Lower leg skin (tissue), 3 donors: ENCODE results near the gene SNX30.

ENCODE experiments used
- POLR2A ChIP-seq, 2 donors: fragments of 450-650 bp; IDR thresholded peaks; one replicate each; pipeline ENCODE4 v1.6.1; 2016 to 2017; ENCODE audit warnings: antibody characterized with exemption in 2 of 2, mild to moderate bottlenecking in 1 of 2, moderate library complexity in 1 of 2
- TF ChIP-seq, protein P1 (sequence below), 3 donors: fragments of 450-650 bp; IDR thresholded peaks; one replicate each; pipeline ENCODE4 v1.5.1; 2016; ENCODE audit warnings: antibody characterized with exemption in 3 of 3, mild to moderate bottlenecking in 3 of 3, moderate library complexity in 2 of 3

GRCh38 chr9:112868461-112868860, 117.9 kb downstream of the SNX30 start:
- TF ChIP-seq, protein P1, sequence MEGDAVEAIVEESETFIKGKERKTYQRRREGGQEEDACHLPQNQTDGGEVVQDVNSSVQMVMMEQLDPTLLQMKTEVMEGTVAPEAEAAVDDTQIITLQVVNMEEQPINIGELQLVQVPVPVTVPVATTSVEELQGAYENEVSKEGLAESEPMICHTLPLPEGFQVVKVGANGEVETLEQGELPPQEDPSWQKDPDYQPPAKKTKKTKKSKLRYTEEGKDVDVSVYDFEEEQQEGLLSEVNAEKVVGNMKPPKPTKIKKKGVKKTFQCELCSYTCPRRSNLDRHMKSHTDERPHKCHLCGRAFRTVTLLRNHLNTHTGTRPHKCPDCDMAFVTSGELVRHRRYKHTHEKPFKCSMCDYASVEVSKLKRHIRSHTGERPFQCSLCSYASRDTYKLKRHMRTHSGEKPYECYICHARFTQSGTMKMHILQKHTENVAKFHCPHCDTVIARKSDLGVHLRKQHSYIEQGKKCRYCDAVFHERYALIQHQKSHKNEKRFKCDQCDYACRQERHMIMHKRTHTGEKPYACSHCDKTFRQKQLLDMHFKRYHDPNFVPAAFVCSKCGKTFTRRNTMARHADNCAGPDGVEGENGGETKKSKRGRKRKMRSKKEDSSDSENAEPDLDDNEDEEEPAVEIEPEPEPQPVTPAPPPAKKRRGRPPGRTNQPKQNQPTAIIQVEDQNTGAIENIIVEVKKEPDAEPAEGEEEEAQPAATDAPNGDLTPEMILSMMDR (IDR thresholded peaks at IDR 0.05), result no peak
- no peak for TF ChIP-seq POLR2A (IDR thresholded peaks at IDR 0.05)
